Type B pancreatic cell (in vitro differentiated cells): ENCODE measurements around the gene MTPN. TPM values are rescaled to one million over a fixed set of nuclear protein-coding genes. Genes with fewer than 3 reads are reported as not detected.

Experiments
- DNase-seq: peaks from one replicate; pipeline ENCODE4 v3.0.0; 2021; ENCODE audit warnings: mixed read lengths; ENCODE audit not compliant: unreplicated experiment; ENCODE audit errors: extremely low spot score
- H3K27ac Mint-ChIP-seq: 2 replicates; pipeline ENCODE4 v1.8.0; 2021; ENCODE audit warnings: mild to moderate bottlenecking, mixed read lengths
- H3K27me3 Mint-ChIP-seq: 2 replicates; pipeline ENCODE4 v1.8.0; 2021; ENCODE audit warnings: mixed read lengths
- H3K36me3 Mint-ChIP-seq: 2 replicates; pipeline ENCODE4 v1.8.0; 2021; ENCODE audit warnings: mixed read lengths
- H3K4me1 Mint-ChIP-seq: one replicate; pipeline ENCODE4 v1.8.0; 2021; ENCODE audit warnings: mixed read lengths; ENCODE audit not compliant: unreplicated experiment
- H3K4me3 Mint-ChIP-seq: 2 replicates; pipeline ENCODE4 v1.8.0; 2021; ENCODE audit warnings: mild to moderate bottlenecking, mixed read lengths
- H3K9me3 Mint-ChIP-seq: 2 replicates; pipeline ENCODE4 v1.8.0; 2021; ENCODE audit warnings: mixed read lengths
- total RNA-seq: library from RNA; stranded (reverse); gene quantifications from 2 replicates; pipeline ENCODE4 v1.2.1, GENCODE V29; 2021; ENCODE audit warnings: low replicate concordance
- TF ChIP-seq, protein P1 (sequence below): fragments of 200-600 bp; sonication (generic); conservative IDR thresholded peaks from 2 replicates; pipeline ENCODE4 v1.5.0; 2021; ENCODE audit warnings: antibody characterized with exemption, mild to moderate bottlenecking

The MTPN gene
- total RNA-seq, 1 donor from 2014 or later, result 104 TPM

DNA sequence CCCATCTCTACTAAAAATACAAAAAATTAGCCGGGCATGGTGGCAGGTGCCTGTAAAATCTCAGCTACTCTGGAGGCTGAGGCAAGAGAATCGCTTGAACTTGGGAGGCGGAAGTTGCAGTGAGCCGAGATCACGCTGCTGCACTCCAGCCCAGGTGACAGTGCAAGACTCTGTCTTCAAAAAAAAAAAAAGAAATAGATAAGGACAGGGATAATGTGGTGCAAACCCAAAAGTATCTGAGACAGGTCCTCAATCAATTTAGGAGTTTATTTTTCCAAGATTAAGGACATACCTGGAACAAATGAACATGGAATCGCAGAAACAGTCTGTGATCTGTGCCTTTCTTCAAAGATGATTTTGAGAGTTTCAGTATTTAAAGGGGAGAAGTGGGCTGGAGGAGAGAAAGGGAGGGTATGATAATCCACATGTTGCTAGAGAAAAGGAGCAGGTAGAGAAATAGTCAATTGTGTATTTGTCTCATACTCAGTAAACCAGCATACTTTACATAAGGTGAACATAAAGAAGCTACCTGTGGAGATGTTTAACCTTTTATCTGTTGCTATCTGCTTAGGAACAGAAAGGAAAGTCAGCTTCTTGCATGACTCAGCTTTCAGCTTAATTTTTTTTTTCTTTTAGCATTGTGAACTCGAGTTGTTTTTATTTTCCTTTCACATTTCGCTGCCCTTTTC, 4.9 kb upstream of the MTPN start:
- no peak overlapping the region for H3K27ac Mint-ChIP-seq
- TF ChIP-seq, protein P1, sequence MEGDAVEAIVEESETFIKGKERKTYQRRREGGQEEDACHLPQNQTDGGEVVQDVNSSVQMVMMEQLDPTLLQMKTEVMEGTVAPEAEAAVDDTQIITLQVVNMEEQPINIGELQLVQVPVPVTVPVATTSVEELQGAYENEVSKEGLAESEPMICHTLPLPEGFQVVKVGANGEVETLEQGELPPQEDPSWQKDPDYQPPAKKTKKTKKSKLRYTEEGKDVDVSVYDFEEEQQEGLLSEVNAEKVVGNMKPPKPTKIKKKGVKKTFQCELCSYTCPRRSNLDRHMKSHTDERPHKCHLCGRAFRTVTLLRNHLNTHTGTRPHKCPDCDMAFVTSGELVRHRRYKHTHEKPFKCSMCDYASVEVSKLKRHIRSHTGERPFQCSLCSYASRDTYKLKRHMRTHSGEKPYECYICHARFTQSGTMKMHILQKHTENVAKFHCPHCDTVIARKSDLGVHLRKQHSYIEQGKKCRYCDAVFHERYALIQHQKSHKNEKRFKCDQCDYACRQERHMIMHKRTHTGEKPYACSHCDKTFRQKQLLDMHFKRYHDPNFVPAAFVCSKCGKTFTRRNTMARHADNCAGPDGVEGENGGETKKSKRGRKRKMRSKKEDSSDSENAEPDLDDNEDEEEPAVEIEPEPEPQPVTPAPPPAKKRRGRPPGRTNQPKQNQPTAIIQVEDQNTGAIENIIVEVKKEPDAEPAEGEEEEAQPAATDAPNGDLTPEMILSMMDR, result no peak
- DNase-seq, result no peak
- peaks cover 5% of the 10 kb centered on the region for H3K9me3 Mint-ChIP-seq
- H3K36me3 Mint-ChIP-seq, result no peaks in the 10 kb centered on the region
- H3K4me3 Mint-ChIP-seq, result no peak overlapping the region
- peaks cover 4% of the 10 kb centered on the region for H3K4me1 Mint-ChIP-seq
- no peaks in the 10 kb centered on the region for H3K27me3 Mint-ChIP-seq

DNA sequence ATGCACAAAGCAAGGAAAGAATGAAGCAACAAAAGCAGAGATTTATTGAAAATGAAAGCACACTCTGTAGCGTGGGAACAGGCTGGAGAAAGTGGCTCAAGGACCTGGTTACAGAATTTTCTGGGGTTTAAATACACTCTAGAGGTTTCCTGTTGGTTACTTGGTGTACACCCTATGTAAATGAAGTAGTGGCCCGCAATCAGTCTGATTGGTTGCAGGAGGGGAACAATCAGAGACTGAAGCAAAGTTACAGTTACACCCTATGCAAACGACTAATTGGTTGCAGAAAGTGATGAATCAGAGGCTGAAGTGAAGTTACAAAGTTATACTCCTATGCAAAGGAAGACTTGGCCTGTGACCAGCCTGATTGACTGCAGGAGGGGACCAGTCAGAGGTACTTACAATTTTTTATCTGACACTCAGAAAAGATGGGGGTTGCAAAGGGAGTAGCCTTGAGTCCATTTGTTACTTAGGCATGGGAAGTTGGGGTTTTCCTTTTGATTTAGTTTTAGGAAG, 3.6 kb upstream of the MTPN start:
- DNase-seq, result no peak
- Mint-ChIP-seq H3K27ac (no peak overlapping the region), H3K4me1 (peaks cover 5% of the 10 kb centered on the region), H3K27me3 (no peaks in the 10 kb centered on the region), H3K36me3 (no peaks in the 10 kb centered on the region), H3K9me3 (peaks cover 5% of the 10 kb centered on the region), H3K4me3 (no peak overlapping the region)
- TF ChIP-seq, protein P1, result no peak

DNA sequence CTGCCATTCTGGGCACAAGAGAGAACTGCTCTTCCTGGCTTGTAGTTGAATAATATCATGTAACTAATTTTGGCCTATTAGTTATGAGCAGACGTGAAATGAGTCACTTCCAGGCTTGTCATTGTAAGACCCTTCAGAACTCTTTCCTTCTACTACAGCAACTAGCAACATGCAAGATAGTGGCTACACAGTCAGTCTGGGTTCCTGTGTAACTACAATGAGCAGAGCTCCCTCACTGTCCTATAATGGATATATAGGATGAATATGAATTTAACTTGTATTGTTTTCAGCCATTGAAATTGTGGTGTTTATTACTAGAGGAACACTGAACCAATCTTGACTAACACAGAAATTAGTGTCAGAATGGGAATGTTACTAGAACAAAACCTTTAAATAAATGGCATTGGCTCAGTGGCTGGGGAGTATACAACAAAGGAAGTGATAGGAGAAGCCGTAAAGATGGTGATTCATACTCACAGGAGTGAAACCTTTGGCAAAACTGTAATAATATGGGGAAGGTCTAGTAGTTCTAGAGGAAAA, 2.9 kb upstream of the MTPN start:
- Mint-ChIP-seq H3K4me3 (no peak overlapping the region), H3K27ac (no peak overlapping the region), H3K27me3 (no peaks in the 10 kb centered on the region), H3K4me1 (peaks cover 5% of the 10 kb centered on the region), H3K36me3 (no peaks in the 10 kb centered on the region), H3K9me3 (peaks cover 5% of the 10 kb centered on the region)
- DNase-seq, result no peak
- TF ChIP-seq, protein P1, result no peak

DNA sequence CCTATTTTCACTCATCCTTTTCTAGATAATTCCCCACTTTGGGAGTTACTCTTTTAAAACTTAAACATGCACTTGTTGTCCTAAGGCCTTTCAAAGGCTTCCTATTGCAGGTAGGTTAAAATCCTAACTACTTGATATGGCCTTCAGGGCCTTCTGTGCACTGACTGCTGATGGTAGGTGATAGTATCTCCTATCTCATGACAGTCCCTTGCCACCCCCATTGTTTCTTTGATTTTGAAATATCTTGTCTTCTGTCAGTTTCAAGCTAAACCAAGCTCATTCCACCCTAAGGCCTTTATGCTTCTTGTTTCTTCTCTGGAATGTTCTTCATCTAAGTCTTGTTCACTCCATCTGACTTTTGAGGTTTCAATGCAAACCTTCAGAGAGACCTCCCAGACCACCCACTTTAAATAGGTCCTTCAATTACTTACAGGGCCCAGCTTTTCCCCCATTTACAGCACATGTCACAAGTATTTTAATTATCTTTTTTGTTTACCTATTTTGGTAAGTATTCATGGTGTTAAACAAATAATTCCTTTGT, 2.4 kb upstream of the MTPN start:
- TF ChIP-seq, protein P1, result no peak
- Mint-ChIP-seq H3K9me3 (peaks cover 5% of the 10 kb centered on the region), H3K36me3 (no peaks in the 10 kb centered on the region), H3K27me3 (no peaks in the 10 kb centered on the region), H3K4me1 (peaks cover 7% of the 10 kb centered on the region), H3K4me3 (peak overlapping the region; percentile 52), H3K27ac (no peak overlapping the region)
- no peak for DNase-seq

DNA sequence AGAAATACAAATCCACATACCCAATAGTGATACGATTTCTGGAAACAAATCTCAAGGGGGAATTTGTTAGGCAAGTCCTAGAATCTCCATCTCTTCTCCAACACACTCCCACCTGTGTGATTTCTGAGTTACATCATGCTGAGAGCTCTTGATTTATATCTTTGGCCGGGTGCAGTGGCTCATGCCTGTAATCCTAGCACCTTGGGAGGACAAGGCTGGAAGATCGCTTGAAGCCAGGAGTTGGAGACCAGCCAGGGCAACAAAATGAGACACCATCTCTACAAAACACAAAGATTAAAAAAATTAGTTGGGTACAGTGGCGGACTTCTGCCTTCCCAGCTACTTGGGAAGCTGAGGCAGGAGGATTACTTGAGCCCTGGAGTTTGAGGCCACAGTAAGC, 1.5 kb upstream of the MTPN start:
- Mint-ChIP-seq H3K4me1 (peaks cover 9% of the 10 kb centered on the region), H3K9me3 (peaks cover 5% of the 10 kb centered on the region), H3K36me3 (no peaks in the 10 kb centered on the region), H3K27ac (no peak overlapping the region), H3K4me3 (peak overlapping the region; percentile 33), H3K27me3 (no peaks in the 10 kb centered on the region)
- TF ChIP-seq, protein P1, result no peak
- DNase-seq, result no peak
